RWPE2 (cell line): Measurements from ENCODE around the gene CACNG4.

Experiments
- ATAC-seq: fragments of 200-7000 bp; cut with Tn5 transposase; 3 replicates; pipeline ENCODE4 v1.9.1; 2021; ENCODE audit warnings: low read depth
- DNase-seq: peaks from one replicate; pipeline ENCODE4 v3.0.0-alpha.2; 2020; ENCODE audit warnings: low spot score
- H3K27ac ChIP-seq: fragments of 450-650 bp; 2 replicates; pipeline ENCODE4 v1.5.1; 2017; ENCODE audit warnings: mild to moderate bottlenecking; ENCODE audit not compliant: poor library complexity, severe bottlenecking
- H3K27me3 ChIP-seq: fragments of 250-450 bp; sonication (Bioruptor Pico); 2 replicates; pipeline ENCODE4 v1.5.1; 2021; ENCODE audit warnings: mild to moderate bottlenecking, moderate library complexity; ENCODE audit not compliant: insufficient read depth, poor library complexity, severe bottlenecking
- H3K36me3 ChIP-seq: fragments of 250-450 bp; sonication (Bioruptor Pico); 2 replicates; pipeline ENCODE4 v1.5.1; 2020; ENCODE audit warnings: low read depth, mild to moderate bottlenecking, moderate library complexity
- H3K4me1 ChIP-seq: fragments of 250-450 bp; sonication (Bioruptor Pico); 2 replicates; pipeline ENCODE4 v1.5.1; 2021; ENCODE audit warnings: mild to moderate bottlenecking, moderate library complexity; ENCODE audit not compliant: insufficient read depth, poor library complexity, severe bottlenecking
- H3K4me3 ChIP-seq: fragments of 250-450 bp; sonication (Bioruptor Pico); 2 replicates; pipeline ENCODE4 v1.5.1; 2021; ENCODE audit warnings: mild to moderate bottlenecking, moderate library complexity; ENCODE audit not compliant: severe bottlenecking
- H3K9me3 ChIP-seq: fragments of 250-450 bp; sonication (Bioruptor Pico); 2 replicates; pipeline ENCODE4 v1.5.1; 2021; ENCODE audit warnings: mild to moderate bottlenecking, moderate library complexity; ENCODE audit not compliant: severe bottlenecking
- TF ChIP-seq, protein P1 (sequence below): fragments of 450-650 bp; IDR thresholded peaks from one replicate; pipeline ENCODE4 v1.5.1; 2017; ENCODE audit warnings: mild to moderate bottlenecking, moderate library complexity; ENCODE audit not compliant: poor library complexity, severe bottlenecking

CACNG4 gene

DNA sequence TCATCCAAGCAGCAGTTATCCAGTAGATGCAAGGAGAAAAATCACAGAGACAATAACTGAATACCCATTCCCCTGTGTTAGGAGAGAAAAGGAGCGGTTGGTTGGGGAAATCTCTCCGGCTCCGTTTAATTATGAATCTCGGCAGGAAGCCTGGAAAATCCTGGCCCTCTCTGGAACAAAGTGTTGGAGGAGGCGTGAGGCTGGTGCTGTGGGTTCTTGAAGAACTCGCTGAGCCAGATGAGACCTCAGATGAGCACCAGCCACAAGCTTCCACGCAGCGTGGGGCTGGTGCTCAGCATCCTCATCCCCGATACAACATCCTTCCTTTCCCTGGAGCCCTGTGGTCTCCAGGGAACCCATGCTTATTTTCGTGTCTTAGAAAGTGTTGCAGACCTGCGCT lies 39.7 kb downstream of the CACNG4 start:
- TF ChIP-seq, protein P1, sequence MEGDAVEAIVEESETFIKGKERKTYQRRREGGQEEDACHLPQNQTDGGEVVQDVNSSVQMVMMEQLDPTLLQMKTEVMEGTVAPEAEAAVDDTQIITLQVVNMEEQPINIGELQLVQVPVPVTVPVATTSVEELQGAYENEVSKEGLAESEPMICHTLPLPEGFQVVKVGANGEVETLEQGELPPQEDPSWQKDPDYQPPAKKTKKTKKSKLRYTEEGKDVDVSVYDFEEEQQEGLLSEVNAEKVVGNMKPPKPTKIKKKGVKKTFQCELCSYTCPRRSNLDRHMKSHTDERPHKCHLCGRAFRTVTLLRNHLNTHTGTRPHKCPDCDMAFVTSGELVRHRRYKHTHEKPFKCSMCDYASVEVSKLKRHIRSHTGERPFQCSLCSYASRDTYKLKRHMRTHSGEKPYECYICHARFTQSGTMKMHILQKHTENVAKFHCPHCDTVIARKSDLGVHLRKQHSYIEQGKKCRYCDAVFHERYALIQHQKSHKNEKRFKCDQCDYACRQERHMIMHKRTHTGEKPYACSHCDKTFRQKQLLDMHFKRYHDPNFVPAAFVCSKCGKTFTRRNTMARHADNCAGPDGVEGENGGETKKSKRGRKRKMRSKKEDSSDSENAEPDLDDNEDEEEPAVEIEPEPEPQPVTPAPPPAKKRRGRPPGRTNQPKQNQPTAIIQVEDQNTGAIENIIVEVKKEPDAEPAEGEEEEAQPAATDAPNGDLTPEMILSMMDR: no peak
- no peak overlapping the region for H3K4me3 ChIP-seq
- H3K36me3 ChIP-seq: no peaks in the 10 kb centered on the region
- no peak for ATAC-seq
- DNase-seq: no peak
- no peaks in the 10 kb centered on the region for H3K27me3 ChIP-seq
- H3K4me1 ChIP-seq: no peaks in the 10 kb centered on the region
- no peak overlapping the region for H3K27ac ChIP-seq
- H3K9me3 ChIP-seq: peaks cover 2% of the 10 kb centered on the region

DNA sequence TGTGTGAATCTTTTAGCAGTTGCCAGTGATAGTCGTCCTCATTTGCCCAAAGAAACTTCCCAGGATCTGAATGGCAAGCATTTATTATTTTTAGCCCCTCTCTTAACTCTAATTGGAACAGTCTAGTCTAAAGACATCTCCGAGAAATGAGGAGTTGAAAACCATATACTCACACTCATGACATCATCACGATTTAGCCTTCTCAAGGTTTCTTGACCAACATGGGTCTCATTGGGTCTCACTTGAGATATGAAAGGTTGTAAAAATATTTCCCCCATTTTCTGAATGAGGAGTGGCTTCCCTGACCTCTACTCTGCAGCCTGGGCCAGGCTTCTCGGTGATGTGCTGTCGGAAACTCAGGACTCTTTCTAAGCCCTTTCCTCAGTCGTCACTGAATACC lies 42.8 kb downstream of the CACNG4 start:
- peaks cover 2% of the 10 kb centered on the region for H3K9me3 ChIP-seq
- TF ChIP-seq, protein P1: no peak
- H3K4me3 ChIP-seq: no peak overlapping the region
- no peak overlapping the region for H3K27ac ChIP-seq
- no peaks in the 10 kb centered on the region for H3K36me3 ChIP-seq
- DNase-seq (no peak), ATAC-seq (no peak)
- H3K27me3 ChIP-seq: no peaks in the 10 kb centered on the region
- H3K4me1 ChIP-seq: no peaks in the 10 kb centered on the region

DNA sequence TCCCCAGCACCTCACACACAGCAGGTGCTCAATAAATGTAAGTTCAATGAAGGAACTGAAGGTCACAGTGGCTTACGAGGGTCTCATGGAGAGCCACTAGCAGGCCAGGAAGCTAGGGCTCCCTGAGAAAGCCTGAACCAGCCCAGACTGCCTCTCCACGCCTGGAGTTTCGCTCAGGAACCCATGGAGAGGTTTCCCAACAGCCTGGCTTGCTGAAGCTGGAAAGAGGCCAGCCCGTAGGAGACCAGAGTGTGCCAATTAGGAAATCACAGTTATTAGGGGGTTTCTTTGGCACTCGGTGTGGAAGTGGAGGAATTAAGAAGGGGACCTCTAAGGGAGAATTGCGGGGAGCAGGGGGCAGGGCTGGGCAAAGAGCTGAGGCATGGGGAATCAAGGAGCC lies 43.6 kb downstream of the CACNG4 start:
- ATAC-seq: no peak
- TF ChIP-seq, protein P1: no peak
- Histone ChIP-seq H3K4me3 (no peak overlapping the region), H3K27ac (no peak overlapping the region), H3K36me3 (no peaks in the 10 kb centered on the region), H3K4me1 (no peaks in the 10 kb centered on the region), H3K27me3 (no peaks in the 10 kb centered on the region), H3K9me3 (no peaks in the 10 kb centered on the region)
- no peak for DNase-seq

DNA sequence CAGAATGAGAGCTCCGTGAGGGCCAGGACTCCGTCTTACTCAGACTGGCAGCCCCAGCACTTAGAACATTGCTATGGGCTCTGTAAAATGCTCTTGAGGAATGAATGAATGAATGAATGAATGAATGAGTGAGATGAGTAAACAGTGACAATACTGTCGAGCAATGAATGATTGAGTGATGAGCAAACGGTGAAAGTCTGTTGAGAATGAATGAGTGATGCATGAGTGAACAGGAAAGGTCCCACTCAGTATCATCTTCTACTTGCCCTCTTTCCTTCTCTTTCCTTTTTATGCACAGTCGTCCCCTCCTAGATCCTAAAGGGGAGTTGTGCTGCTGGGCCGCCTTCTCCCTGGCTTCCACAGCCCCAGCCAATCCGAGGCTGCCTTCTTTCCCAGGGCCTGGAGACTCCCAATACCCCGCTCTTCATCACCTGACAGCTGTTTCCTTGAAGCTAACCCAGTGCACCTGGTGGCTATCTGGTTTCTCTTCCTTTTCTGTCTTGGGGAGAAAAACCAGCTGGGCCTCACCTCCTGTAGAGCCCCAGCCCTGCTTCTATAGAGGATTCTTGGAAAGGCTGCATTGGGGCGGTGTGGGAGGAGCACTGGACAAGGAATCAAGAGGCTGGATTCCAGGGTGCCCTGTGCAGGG lies 47.1 kb downstream of the CACNG4 start:
- H3K27ac ChIP-seq: no peak overlapping the region
- no peaks in the 10 kb centered on the region for H3K4me1 ChIP-seq
- ATAC-seq (no peak), DNase-seq (no peak)
- H3K36me3 ChIP-seq: no peaks in the 10 kb centered on the region
- TF ChIP-seq, protein P1: no peak
- H3K27me3 ChIP-seq: no peaks in the 10 kb centered on the region
- H3K4me3 ChIP-seq: no peak overlapping the region
- H3K9me3 ChIP-seq: no peaks in the 10 kb centered on the region

DNA sequence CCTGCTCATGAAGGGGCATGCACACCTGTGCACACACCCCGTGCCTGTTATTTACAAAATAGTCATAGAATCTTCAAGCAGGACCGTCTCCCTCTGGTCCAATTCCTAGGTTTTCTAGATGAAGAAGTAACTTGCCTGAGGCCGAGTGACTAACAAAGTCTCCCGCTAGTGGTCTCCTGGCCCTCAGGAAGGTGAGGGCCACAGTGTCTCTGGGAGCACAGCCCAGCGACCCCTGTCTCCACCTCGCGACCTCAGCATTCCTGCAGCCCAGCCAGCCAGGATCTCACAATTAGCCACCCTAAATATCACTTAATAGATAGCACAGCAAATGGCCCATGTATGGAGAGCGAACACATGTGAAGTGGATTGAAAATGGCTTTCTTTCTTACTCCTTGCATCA lies 49.4 kb downstream of the CACNG4 start:
- no peaks in the 10 kb centered on the region for H3K27me3 ChIP-seq
- H3K27ac ChIP-seq: no peak overlapping the region
- no peaks in the 10 kb centered on the region for H3K36me3 ChIP-seq

More for the DNA sequence above, 49.4 kb downstream of the CACNG4 start:
- DNase-seq (no peak), ATAC-seq (no peak)
- TF ChIP-seq, protein P1: no peak
- no peak overlapping the region for H3K4me3 ChIP-seq
- no peaks in the 10 kb centered on the region for H3K9me3 ChIP-seq
- no peaks in the 10 kb centered on the region for H3K4me1 ChIP-seq
